22Rv1 (cell line): ENCODE data around the gene CDH10.

Source experiments
- H3K27ac ChIP-seq: fragments of 450-650 bp; 2 replicates; pipeline ENCODE4 v1.5.1; 2017
- ZFX ChIP-seq: fragments of 450-650 bp; IDR thresholded peaks from 2 replicates; pipeline ENCODE4 v1.6.1; 2017; ENCODE audit warnings: antibody characterized with exemption, borderline replicate concordance
- TF ChIP-seq, protein P1 (sequence below): fragments of 450-650 bp; IDR thresholded peaks from 2 replicates; pipeline ENCODE4 v1.5.1; 2017; ENCODE audit warnings: mild to moderate bottlenecking

The CDH10 gene

GRCh38 chr5:24497591-24498157 lies 147.1 kb downstream of the CDH10 start:
- no peak overlapping the region for H3K27ac ChIP-seq

GRCh38 chr5:24497145-24497544 lies 147.6 kb downstream of the CDH10 start:
- no peak for TF ChIP-seq ZFX
- TF ChIP-seq, protein P1, sequence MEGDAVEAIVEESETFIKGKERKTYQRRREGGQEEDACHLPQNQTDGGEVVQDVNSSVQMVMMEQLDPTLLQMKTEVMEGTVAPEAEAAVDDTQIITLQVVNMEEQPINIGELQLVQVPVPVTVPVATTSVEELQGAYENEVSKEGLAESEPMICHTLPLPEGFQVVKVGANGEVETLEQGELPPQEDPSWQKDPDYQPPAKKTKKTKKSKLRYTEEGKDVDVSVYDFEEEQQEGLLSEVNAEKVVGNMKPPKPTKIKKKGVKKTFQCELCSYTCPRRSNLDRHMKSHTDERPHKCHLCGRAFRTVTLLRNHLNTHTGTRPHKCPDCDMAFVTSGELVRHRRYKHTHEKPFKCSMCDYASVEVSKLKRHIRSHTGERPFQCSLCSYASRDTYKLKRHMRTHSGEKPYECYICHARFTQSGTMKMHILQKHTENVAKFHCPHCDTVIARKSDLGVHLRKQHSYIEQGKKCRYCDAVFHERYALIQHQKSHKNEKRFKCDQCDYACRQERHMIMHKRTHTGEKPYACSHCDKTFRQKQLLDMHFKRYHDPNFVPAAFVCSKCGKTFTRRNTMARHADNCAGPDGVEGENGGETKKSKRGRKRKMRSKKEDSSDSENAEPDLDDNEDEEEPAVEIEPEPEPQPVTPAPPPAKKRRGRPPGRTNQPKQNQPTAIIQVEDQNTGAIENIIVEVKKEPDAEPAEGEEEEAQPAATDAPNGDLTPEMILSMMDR, result no peak
- H3K27ac ChIP-seq, result no peak overlapping the region

More at GRCh38 chr5:24497591-24498157, 147.1 kb downstream of the CDH10 start:
- no peak for TF ChIP-seq ZFX
- TF ChIP-seq, protein P1, result no peak

DNA sequence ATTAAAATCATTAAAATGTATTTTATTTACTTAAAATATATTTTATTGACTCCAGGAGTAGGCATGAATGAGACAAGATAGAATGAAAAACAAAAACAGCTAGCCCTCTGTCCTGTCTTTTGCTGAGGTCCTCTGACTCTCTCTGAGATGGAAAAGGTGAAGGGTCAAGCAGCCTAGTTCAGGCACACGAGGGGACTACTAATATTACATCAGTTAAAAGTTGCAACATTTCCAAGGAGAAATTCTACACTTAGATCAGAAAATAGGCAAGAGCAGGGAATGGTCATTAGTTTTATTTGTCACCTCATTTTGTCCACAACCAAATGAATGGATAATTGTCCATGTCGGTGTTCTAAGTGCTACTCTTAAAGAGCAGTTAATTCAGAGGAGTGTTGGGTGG lies 148.5 kb downstream of the CDH10 start:
- TF ChIP-seq, protein P1, result no peak
- TF ChIP-seq ZFX, result no peak
- no peak overlapping the region for H3K27ac ChIP-seq

GRCh38 chr5:24492229-24492628 lies 152.5 kb downstream of the CDH10 start:
- H3K27ac ChIP-seq, result no peak overlapping the region
- TF ChIP-seq, protein P1, result no peak
- TF ChIP-seq ZFX, result no peak

DNA sequence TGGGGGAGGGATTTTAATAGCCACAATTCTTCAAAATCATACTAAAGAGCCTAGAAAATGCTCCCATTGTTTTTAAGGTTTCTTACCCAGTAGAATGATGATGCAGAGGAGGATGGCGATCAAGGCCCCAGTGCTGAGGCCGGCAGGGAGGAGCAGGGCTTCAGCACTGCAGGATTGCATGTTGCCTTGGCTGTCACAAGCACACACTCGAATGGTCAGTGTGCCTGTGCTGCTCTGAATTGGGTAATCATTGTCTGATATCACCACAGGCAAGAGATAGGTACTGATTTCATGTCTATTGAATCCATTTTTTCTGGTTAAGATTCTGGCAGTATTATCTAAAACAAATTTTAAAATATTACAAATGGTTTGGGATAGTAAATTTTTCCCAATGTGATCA lies 153.3 kb downstream of the CDH10 start:
- no peak overlapping the region for H3K27ac ChIP-seq
- TF ChIP-seq ZFX, result no peak
- TF ChIP-seq, protein P1, result no peak

GRCh38 chr5:24487368-24488229 lies 157.2 kb downstream of the CDH10 start:
- no peak overlapping the region for H3K27ac ChIP-seq
- TF ChIP-seq ZFX, result no peak
- TF ChIP-seq, protein P1, result no peak

DNA sequence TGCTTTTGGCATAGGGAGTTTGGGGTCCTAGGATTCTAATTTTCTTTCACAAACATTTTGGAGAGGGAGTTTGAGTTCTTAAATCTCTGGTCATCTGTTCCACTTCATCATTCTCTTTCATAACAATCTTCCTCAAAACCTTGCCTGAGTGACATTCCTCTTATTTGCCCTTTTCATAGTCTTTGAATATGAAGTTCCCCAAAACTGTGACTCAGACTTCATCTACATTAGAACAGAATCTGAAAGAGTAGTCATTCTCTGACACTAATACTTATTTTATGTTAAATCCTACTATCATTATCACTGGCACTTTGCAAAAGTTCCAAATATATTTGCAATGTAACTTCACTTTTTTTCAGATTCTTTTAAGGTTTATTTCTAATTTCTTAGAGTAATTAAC lies 163.8 kb downstream of the CDH10 start:
- H3K27ac ChIP-seq, result no peak overlapping the region
- TF ChIP-seq ZFX, result no peak
- TF ChIP-seq, protein P1, result no peak
